ENCODE measurements around the gene AGPAT3. TPM values are rescaled to one million over a fixed set of nuclear protein-coding genes. Genes with fewer than 3 reads are reported as not detected.

Gene AGPAT3
- total and polyA plus RNA-seq, 2 donors (not counting 3 experiments of a cell fraction or from before 2014, with no cell fraction given): 39.9 to 76.7 TPM

DNA sequence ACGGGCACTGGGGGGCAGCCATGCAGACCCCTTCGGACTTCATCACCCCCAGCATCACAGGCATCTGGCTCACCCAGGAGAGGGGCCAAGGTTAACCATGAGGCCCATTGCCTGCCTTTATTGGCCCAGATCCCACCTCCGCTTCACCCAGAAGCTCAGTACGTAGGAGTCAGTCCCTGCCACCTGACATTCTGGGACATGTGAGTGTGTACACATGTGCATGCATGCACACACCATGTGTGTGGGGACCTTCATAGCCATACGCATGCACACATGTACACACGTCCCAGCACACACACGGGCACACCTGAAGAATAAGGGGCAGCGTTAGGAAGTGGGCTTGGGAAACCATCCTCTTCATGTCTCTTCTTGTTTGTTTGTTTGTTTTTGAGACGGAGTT lies 123.0 kb downstream of the AGPAT3 start:
- Histone ChIP-seq H3K4me2 (ENCODE audit: insufficient read depth, low read length) (no peak overlapping the region), H3K4me3 (replicated peaks in 1 of 3; ENCODE audit: insufficient read depth in 1 of 3, low read depth in 1 of 3, low read length in 3 of 3) (no peak overlapping the region), H3K4me1 (ENCODE audit: control insufficient read depth, extremely low read depth, insufficient read depth, low read length) (no peaks in the 10 kb centered on the region), H3K9me1 (replicated peaks; ENCODE audit: control insufficient read depth, extremely low read depth, insufficient read depth, low read length) (no peaks in the 10 kb centered on the region), H3K9me3 (replicated peaks; ENCODE audit: control insufficient read depth, insufficient read depth, low read length) (no peaks in the 10 kb centered on the region), H3K9ac (replicated peaks; ENCODE audit: extremely low read depth, insufficient read depth, low read length) (no peak overlapping the region), H3K79me2 (ENCODE audit: control insufficient read depth, insufficient read depth, low read length) (no peaks in the 10 kb centered on the region), H3K27me3 (ENCODE audit: control insufficient read depth in 2 of 2, insufficient read depth in 2 of 2, low read length in 2 of 2) (peaks cover 3 to 4% of the 10 kb centered on the region in 2 experiments), H2AFZ (ENCODE audit: low read depth, low read length) (no peak overlapping the region), H3K36me3 (ENCODE audit: control insufficient read depth in 2 of 2, extremely low read depth in 1 of 2, insufficient read depth in 2 of 2, low read length in 2 of 2) (no peaks in the 10 kb centered on the region), H4K20me1 (replicated peaks; ENCODE audit: control insufficient read depth, extremely low read depth, insufficient read depth, low read length) (no peaks in the 10 kb centered on the region), H3K27ac (ENCODE audit: insufficient read depth, low read depth, low read length) (no peak overlapping the region)
- BruUV-seq (replicated peaks): no TSS peak
- intact Hi-C loops (cut with micrococcal nuclease) (no loop called here), dilution Hi-C loops (cut with MboI; ENCODE audit: extremely low pct_ligation_motif_present, low sequenced_read_pairs) (no loop called here)
- ChIA-PET POLR2A (interaction anchor here (0.5 kb wide), 1 partner anchor 69 kb away, joined by 3 read pairs; no protein-coding TSS in a partner anchor), CTCF (interaction anchor here (0.9 kb wide), 1 partner anchor 19 kb away, joined by 3 read pairs; no protein-coding TSS in a partner anchor)
- FAIRE-seq (no peak), DNase-seq (ENCODE audit: low read depth, low spot score) (no peak)
- no peak for TF ChIP-seq EZH2 (IDR thresholded peaks at IDR 0.05; ENCODE audit: borderline replicate concordance, low read depth, low read length, severe bottlenecking)
- no peak for TF ChIP-seq POLR2A (IDR thresholded peaks at IDR 0.05; ENCODE audit: low read depth, low read length)
- TF ChIP-seq, protein P1, sequence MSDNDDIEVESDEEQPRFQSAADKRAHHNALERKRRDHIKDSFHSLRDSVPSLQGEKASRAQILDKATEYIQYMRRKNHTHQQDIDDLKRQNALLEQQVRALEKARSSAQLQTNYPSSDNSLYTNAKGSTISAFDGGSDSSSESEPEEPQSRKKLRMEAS (IDR thresholded peaks at IDR 0.05; ENCODE audit: insufficient read depth, insufficient read length): no peak
- TF ChIP-seq, protein P2, sequence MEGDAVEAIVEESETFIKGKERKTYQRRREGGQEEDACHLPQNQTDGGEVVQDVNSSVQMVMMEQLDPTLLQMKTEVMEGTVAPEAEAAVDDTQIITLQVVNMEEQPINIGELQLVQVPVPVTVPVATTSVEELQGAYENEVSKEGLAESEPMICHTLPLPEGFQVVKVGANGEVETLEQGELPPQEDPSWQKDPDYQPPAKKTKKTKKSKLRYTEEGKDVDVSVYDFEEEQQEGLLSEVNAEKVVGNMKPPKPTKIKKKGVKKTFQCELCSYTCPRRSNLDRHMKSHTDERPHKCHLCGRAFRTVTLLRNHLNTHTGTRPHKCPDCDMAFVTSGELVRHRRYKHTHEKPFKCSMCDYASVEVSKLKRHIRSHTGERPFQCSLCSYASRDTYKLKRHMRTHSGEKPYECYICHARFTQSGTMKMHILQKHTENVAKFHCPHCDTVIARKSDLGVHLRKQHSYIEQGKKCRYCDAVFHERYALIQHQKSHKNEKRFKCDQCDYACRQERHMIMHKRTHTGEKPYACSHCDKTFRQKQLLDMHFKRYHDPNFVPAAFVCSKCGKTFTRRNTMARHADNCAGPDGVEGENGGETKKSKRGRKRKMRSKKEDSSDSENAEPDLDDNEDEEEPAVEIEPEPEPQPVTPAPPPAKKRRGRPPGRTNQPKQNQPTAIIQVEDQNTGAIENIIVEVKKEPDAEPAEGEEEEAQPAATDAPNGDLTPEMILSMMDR (IDR thresholded peaks at IDR 0.05; ENCODE audit: extremely low read depth in 1 of 2, insufficient read depth in 1 of 2, low read depth in 1 of 2, low read length in 2 of 2): no peak
- no peak for TF ChIP-seq FOS (IDR thresholded peaks at IDR 0.05; ENCODE audit: borderline replicate concordance, insufficient read depth, low read length)
- no peak for TF ChIP-seq POLR2AphosphoS5 (IDR thresholded peaks at IDR 0.05; ENCODE audit: insufficient read depth, low read depth, low read length)
- no peak for TF ChIP-seq MYC (IDR thresholded peaks at IDR 0.05; ENCODE audit: low read depth, low read length)
- no peak for TF ChIP-seq JUN (IDR thresholded peaks at IDR 0.05; ENCODE audit: borderline replicate concordance, insufficient read depth, insufficient read length, low read depth)
- TF ChIP-seq GATA2 (IDR thresholded peaks at IDR 0.05; ENCODE audit: insufficient read depth, insufficient read length, low read depth, low read length): no peak
